ENCODE measurements around the gene CMTR2. TPM values are rescaled to one million over a fixed set of nuclear protein-coding genes. Genes with fewer than 3 reads are reported as not detected.

The CMTR2 gene
- total RNA-seq (2021; ENCODE audit: unreplicated experiment) (26.8 TPM), Bru-seq, nascent RNA (percentile 92 among the genes with signal in this experiment), BruChase-seq, experiment 1, labeled RNA remaining after a 6-hour chase (percentile 94 among the genes with signal in this experiment), BruChase-seq, experiment 2, labeled RNA remaining after a 2-hour chase (percentile 98 among the genes with signal in this experiment)
- polyA plus RNA-seq (2012), result 5.2 and 7.9 TPM in 2 replicates
- long read RNA-seq, full-length matches to known transcripts, result 26 of 33 reads
- long read RNA-seq, partial matches to known transcripts, result 0 of 33 reads
- long read RNA-seq, other reads (novel, unspliced or antisense), result 7 of 33 reads

- ChIA-PET POLR2A (interaction anchor here (0.7 to 0.9 kb wide), 3 partner anchors 10 to 275 kb away, joined by 3 to 5 read pairs (median 4); no protein-coding TSS in a partner anchor), CTCF (interaction anchor here (0.6 to 1.8 kb wide), 2 partner anchors 23 to 885 kb away, joined by 3 to 12 read pairs; no protein-coding TSS in a partner anchor), RAD21 (ENCODE audit: low non-redundant PET in 1 of 2, low total read pairs in 2 of 2, uncharacterized antibody in 2 of 2, unreplicated experiment in 2 of 2) (no interaction called here)
- H2AFZ ChIP-seq (ENCODE audit: low read depth, low read length, poor library complexity, severe bottlenecking), result peak within 1 kb of the TSS; percentile 40
- peak; percentile 97 for ATAC-seq
- no TSS peak for BruUV-seq (replicated peaks)
- H3K9me2 ChIP-seq (ENCODE audit: insufficient read depth), result no peaks in the 10 kb centered on the region
- peak within 1 kb of the TSS; percentile 92 for H3K9ac ChIP-seq (ENCODE audit: low read length)
- intact Hi-C loops (cut with micrococcal nuclease), result no loop called here
- H3K4me2 ChIP-seq (ENCODE audit: low read length), result peak within 1 kb of the TSS; percentile 90
- DNase-seq (ENCODE audit: low read depth, low spot score), result peak; percentile 95
- no peaks in the 10 kb centered on the region for H3K27me3 ChIP-seq (ENCODE audit: insufficient read depth, low read length)
- H3K4me1 ChIP-seq (ENCODE audit: control insufficient read depth in 1 of 2, insufficient read depth in 2 of 2, low read length in 2 of 2), result peaks cover 10 to 15% of the 10 kb centered on the region in 2 experiments; a peak in 3 of 4 replicates
- peak within 1 kb of the TSS; percentile 88 for H3K27ac ChIP-seq (ENCODE audit: low read depth, low read length)
- peaks cover 39% of the 10 kb centered on the region for H3K79me2 ChIP-seq (ENCODE audit: insufficient read depth, low read length)
- no peaks in the 10 kb centered on the region for H3K9me3 ChIP-seq (ENCODE audit: control insufficient read depth in 1 of 2, insufficient read depth in 1 of 2, low read depth in 1 of 2, low read length in 2 of 2)
- H4K20me1 ChIP-seq (ENCODE audit: insufficient read depth), result no peaks in the 10 kb centered on the region
- H3K36me3 ChIP-seq (ENCODE audit: control insufficient read depth in 1 of 2, insufficient read depth in 2 of 2, low read length in 2 of 2), result peaks cover 13 to 21% of the 10 kb centered on the region in 2 experiments; a peak in 3 of 4 replicates
- H3K4me3 ChIP-seq (replicated peaks in 1 of 2; ENCODE audit: low read depth in 1 of 2, low read length in 2 of 2), result peak within 1 kb of the TSS; percentile 77 to 84
- TF ChIP-seq CEBPB (IDR thresholded peaks at IDR 0.05; ENCODE audit: low read depth) (no peak), CTCF (IDR thresholded peaks at IDR 0.05 in 2 of 3, conservative IDR thresholded peaks at IDR 0.05 in 1 of 3; ENCODE audit: borderline replicate concordance in 1 of 3, insufficient read depth in 1 of 3, low read depth in 2 of 3, low read length in 2 of 3) (no peak), ZFX (IDR thresholded peaks at IDR 0.05) (peak; percentile 78), YY1 (IDR thresholded peaks at IDR 0.05; ENCODE audit: extremely low read depth, insufficient replicate concordance, low read depth, low read length) (peak; percentile 37), EZH2 (IDR thresholded peaks at IDR 0.05) (no peak), SIN3A (IDR thresholded peaks at IDR 0.05; ENCODE audit: low read depth) (no peak; the same call in 1 of the 2 replicates), EGR1 (IDR thresholded peaks at IDR 0.05; ENCODE audit: low read depth) (peak; percentile 76), RAD21 (IDR thresholded peaks at IDR 0.05; ENCODE audit: low read depth) (no peak; the same call in 1 of the 2 replicates), POLR2AphosphoS5 (IDR thresholded peaks at IDR 0.05; ENCODE audit: low read depth, low read length) (peak; percentile 89), JUND (IDR thresholded peaks at IDR 0.05) (no peak), SRF (IDR thresholded peaks at IDR 0.05; ENCODE audit: low read depth) (no peak; the same call in none of the 2 replicates), CBX3 (IDR thresholded peaks at IDR 0.05; ENCODE audit: low read depth) (peak; percentile 51; the same call in 1 of the 2 replicates), ELF1 (IDR thresholded peaks at IDR 0.05; ENCODE audit: borderline replicate concordance, low read depth) (peak; percentile 46), MAX (IDR thresholded peaks at IDR 0.05) (peak; percentile 98), REST (IDR thresholded peaks at IDR 0.05; ENCODE audit: low read depth) (no peak), ZBTB33 (IDR thresholded peaks at IDR 0.05; ENCODE audit: extremely low read depth, insufficient replicate concordance, low read length) (no peak), EZH2phosphoT487 (IDR thresholded peaks at IDR 0.05; ENCODE audit: borderline replicate concordance) (no peak)
These were observed at the start of gene CMTR2 for GRCh38 chr16:71288890-71289731. Gene CMTR2, minus strand, starts transcription at chr16:71289402. Its CDS starts 3,482 bp downstream, at chr16:71285920.

Measured in HCT116 (cell line).